Gastrocnemius medialis (tissue), 4 donors: ENCODE results near the gene FGF14. TPM values are rescaled to one million over a fixed set of nuclear protein-coding genes. Genes with fewer than 3 reads are reported as not detected.

Source experiments
- ATAC-seq, 2 donors: fragments of 150-250 bp; one replicate each; pipeline ENCODE4 v1.9.1; 2016
- DNase-seq, 2 donors: peaks; one replicate each; pipeline ENCODE4 v3.0.0-alpha.2; 2019
- H3K27ac ChIP-seq, 4 donors: fragments of 200-600 bp; sonication (generic); 1 replicate in 1 of 4; 2 replicates in 3 of 4; pipeline ENCODE4 v1.5.1; 2016 to 2018; ENCODE audit warnings: mild to moderate bottlenecking in 2 of 4, moderate library complexity in 1 of 4
- H3K27me3 ChIP-seq, 3 donors: fragments of 200-600 bp; sonication (generic) in 2 of 3; 1 replicate in 1 of 3; 2 replicates in 2 of 3; pipeline versions ENCODE4 v1.5.1 to v1.6.0; 2016 to 2019; ENCODE audit warnings: mild to moderate bottlenecking in 1 of 3, moderate library complexity in 1 of 3
- H3K36me3 ChIP-seq, 2 donors: fragments of 200-600 bp; sonication (generic) in 1 of 2; one replicate each; pipeline ENCODE4 v1.5.1; 2017 to 2018
- H3K4me1 ChIP-seq, 2 donors: fragments of 200-600 bp; sonication (generic) in 1 of 2; one replicate each; pipeline ENCODE4 v1.5.1; 2016 to 2017; ENCODE audit warnings: mild to moderate bottlenecking in 2 of 2
- H3K4me3 ChIP-seq, 4 donors: fragments of 200-600 bp; sonication (generic) in 3 of 4; 1 replicate in 1 of 4; 2 replicates in 3 of 4; pipeline ENCODE4 v1.5.1; 2016 to 2019; ENCODE audit warnings: mild to moderate bottlenecking in 2 of 4
- H3K9me3 ChIP-seq, 3 donors: fragments of 200-600 bp; sonication (generic) in 2 of 3; 1 replicate in 1 of 3; 2 replicates in 2 of 3; pipeline ENCODE4 v1.5.1; 2016 to 2019
- POLR2A ChIP-seq, 2 donors: fragments of 450-650 bp; IDR thresholded peaks; one replicate each; pipeline ENCODE4 v1.6.1; 2017; ENCODE audit warnings: antibody characterized with exemption in 2 of 2, mild to moderate bottlenecking in 2 of 2, moderate library complexity in 2 of 2
- in situ Hi-C, 4 donors: fragments of 200-750 bp; cut with MboI; loops; one replicate each; pipeline versions ENCODE4 v1.15.0 to v1.8.0; 2017; ENCODE audit warnings: low sequenced_read_pairs in 4 of 4
- intact Hi-C: fragments of 100-400 bp; cut with DNase I; formaldehyde crosslinking; loops from one replicate; pipeline ENCODE4 v1.15.1; 2023; ENCODE audit warnings: low total_unique reads
- total RNA-seq, 4 donors: library from RNA; depleted of rRNA; stranded (reverse); fragments of >200 nt; gene quantifications; one replicate each; pipeline versions ENCODE4 v1.1.0 to v1.2.3, GENCODE V29; 2016
- TF ChIP-seq, protein P1 (sequence below), 5 experiments: fragments of 450-650 bp in 3 of 5; fragments of 200-600 bp in 2 of 5; sonication (generic) in 2 of 5; IDR thresholded peaks in 4 of 5; conservative IDR thresholded peaks in 1 of 5; 1 replicate in 4 of 5; 2 replicates in 1 of 5; pipeline ENCODE4 v1.5.1; 2016 to 2019; ENCODE audit warnings: antibody characterized with exemption in 5 of 5, mild to moderate bottlenecking in 3 of 5, moderate library complexity in 3 of 5

The FGF14 gene
- total RNA-seq, 4 donors from 2014 or later, result 0.02 TPM; not detected in 3

DNA sequence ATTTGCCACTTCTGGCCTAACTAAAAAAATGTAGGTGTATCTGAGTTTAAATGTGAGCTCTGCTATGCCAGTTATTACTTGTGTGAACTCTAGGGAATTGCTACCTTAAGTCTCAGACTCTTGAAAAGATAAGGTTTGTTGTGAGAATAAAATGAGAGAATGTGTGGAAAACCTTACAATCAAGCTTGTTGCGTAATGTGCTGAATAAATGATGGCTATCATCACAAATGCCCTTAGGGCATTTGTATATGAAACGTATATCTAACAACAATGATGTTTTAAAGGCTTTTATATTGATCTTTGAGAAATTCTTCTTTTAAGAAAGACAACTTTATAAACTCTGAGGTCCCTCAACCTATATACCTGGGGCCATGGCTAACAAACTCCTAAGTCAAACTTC is 564.6 kb downstream of the FGF14 start:
- Histone ChIP-seq H3K4me3 (no peak overlapping the region), H3K9me3 (no peaks in the 10 kb centered on the region), H3K27ac (no peak overlapping the region), H3K27me3 (no peaks in the 10 kb centered on the region), H3K4me1 (no peaks in the 10 kb centered on the region), H3K36me3 (no peaks in the 10 kb centered on the region)
- DNase-seq (no peak), ATAC-seq (no peak)
- TF ChIP-seq, protein P1, sequence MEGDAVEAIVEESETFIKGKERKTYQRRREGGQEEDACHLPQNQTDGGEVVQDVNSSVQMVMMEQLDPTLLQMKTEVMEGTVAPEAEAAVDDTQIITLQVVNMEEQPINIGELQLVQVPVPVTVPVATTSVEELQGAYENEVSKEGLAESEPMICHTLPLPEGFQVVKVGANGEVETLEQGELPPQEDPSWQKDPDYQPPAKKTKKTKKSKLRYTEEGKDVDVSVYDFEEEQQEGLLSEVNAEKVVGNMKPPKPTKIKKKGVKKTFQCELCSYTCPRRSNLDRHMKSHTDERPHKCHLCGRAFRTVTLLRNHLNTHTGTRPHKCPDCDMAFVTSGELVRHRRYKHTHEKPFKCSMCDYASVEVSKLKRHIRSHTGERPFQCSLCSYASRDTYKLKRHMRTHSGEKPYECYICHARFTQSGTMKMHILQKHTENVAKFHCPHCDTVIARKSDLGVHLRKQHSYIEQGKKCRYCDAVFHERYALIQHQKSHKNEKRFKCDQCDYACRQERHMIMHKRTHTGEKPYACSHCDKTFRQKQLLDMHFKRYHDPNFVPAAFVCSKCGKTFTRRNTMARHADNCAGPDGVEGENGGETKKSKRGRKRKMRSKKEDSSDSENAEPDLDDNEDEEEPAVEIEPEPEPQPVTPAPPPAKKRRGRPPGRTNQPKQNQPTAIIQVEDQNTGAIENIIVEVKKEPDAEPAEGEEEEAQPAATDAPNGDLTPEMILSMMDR (IDR thresholded peaks at IDR 0.05 in 4 of 5, conservative IDR thresholded peaks at IDR 0.05 in 1 of 5), result no peak
- no peak for TF ChIP-seq POLR2A (IDR thresholded peaks at IDR 0.05)
- intact Hi-C loops, result no loop called here
- in situ Hi-C loops, result no loop called here

DNA sequence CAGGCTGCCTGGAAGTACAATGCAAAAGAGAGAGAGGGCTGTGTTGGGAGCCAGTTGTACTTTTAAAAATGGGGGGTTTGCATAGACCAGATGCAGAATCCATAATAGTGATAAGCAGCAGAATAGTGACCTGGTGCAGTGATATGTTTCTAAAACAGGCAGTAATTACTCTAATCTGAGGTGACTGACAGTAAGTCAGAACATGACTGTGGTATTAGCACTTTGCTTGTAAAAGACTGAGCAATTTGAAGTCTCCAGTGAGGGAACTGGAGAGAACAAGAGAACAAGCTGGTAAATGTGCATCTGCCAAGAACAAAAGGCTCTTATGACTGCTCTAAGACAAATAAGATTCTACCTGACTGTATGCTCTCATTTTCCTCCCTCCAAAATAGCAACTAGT is 565.9 kb downstream of the FGF14 start:
- DNase-seq (no peak), ATAC-seq (no peak)
- in situ Hi-C loops (no loop called here), intact Hi-C loops (no loop called here)
- no peaks in the 10 kb centered on the region for H3K9me3 ChIP-seq
- H3K27ac ChIP-seq, result no peak overlapping the region
- H3K4me3 ChIP-seq, result no peak overlapping the region
- TF ChIP-seq, protein P1 (IDR thresholded peaks at IDR 0.05 in 4 of 5, conservative IDR thresholded peaks at IDR 0.05 in 1 of 5), result no peak
- TF ChIP-seq POLR2A (IDR thresholded peaks at IDR 0.05), result no peak
- H3K4me1 ChIP-seq, result no peaks in the 10 kb centered on the region
- H3K36me3 ChIP-seq, result no peaks in the 10 kb centered on the region
- no peaks in the 10 kb centered on the region for H3K27me3 ChIP-seq

DNA sequence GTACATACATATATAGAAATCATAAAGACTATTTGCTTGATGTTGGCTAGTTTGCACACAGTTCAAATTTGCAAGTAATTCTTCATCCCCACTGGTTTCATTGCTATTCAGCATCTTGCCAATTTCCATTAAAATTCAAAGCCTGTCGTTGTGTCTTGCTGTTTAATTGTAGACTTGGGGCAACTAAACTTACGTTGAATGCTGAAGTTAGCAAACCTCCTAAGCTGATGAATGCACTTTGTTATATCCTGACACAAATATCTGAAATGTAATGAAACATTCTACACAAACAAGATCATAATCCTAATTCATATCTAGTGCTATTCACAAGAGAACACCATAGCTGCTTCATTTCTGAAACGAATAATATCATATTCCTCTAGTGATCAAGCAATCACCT is 568.2 kb downstream of the FGF14 start:
- intact Hi-C loops (no loop called here), in situ Hi-C loops (no loop called here)
- DNase-seq (no peak), ATAC-seq (no peak)
- Histone ChIP-seq H3K4me1 (no peaks in the 10 kb centered on the region), H3K27me3 (no peaks in the 10 kb centered on the region), H3K27ac (no peak overlapping the region), H3K4me3 (no peak overlapping the region), H3K36me3 (no peaks in the 10 kb centered on the region), H3K9me3 (no peaks in the 10 kb centered on the region)
- TF ChIP-seq, protein P1 (IDR thresholded peaks at IDR 0.05 in 4 of 5, conservative IDR thresholded peaks at IDR 0.05 in 1 of 5), result no peak
- no peak for TF ChIP-seq POLR2A (IDR thresholded peaks at IDR 0.05)

GRCh38 chr13:101830035-101830434 is 571.8 kb downstream of the FGF14 start:
- no peaks in the 10 kb centered on the region for H3K27me3 ChIP-seq
- no peak overlapping the region for H3K4me3 ChIP-seq
- H3K4me1 ChIP-seq, result no peaks in the 10 kb centered on the region
- in situ Hi-C loops, result no loop called here
- no peaks in the 10 kb centered on the region for H3K36me3 ChIP-seq
- intact Hi-C loops, result no loop called here
- H3K9me3 ChIP-seq, result no peaks in the 10 kb centered on the region
- no peak for DNase-seq
- no peak overlapping the region for H3K27ac ChIP-seq
- TF ChIP-seq POLR2A (IDR thresholded peaks at IDR 0.05), result no peak
- TF ChIP-seq, protein P1 (IDR thresholded peaks at IDR 0.05 in 4 of 5, conservative IDR thresholded peaks at IDR 0.05 in 1 of 5), result no peak
- no peak for ATAC-seq

- Histone ChIP-seq H3K4me1 (no peaks in the 10 kb centered on the region), H3K4me3 (no peak overlapping the region), H3K27ac (no peak overlapping the region), H3K9me3 (no peaks in the 10 kb centered on the region), H3K27me3 (no peaks in the 10 kb centered on the region), H3K36me3 (no peaks in the 10 kb centered on the region)
- TF ChIP-seq, protein P1 (IDR thresholded peaks at IDR 0.05 in 4 of 5, conservative IDR thresholded peaks at IDR 0.05 in 1 of 5), result no peak
- no peak for TF ChIP-seq POLR2A (IDR thresholded peaks at IDR 0.05)
- ATAC-seq, result no peak
- intact Hi-C loops (no loop called here), in situ Hi-C loops (no loop called here)
- no peak for DNase-seq
Observed at GRCh38 chr13:101829484-101829883, 572.4 kb downstream of the FGF14 start.
